ENCODE data around the gene GRIA4.

GRCh38 chr11:105838668-105839384, 229.0 kb downstream of the GRIA4 start:
- TF ChIP-seq, protein P1, sequence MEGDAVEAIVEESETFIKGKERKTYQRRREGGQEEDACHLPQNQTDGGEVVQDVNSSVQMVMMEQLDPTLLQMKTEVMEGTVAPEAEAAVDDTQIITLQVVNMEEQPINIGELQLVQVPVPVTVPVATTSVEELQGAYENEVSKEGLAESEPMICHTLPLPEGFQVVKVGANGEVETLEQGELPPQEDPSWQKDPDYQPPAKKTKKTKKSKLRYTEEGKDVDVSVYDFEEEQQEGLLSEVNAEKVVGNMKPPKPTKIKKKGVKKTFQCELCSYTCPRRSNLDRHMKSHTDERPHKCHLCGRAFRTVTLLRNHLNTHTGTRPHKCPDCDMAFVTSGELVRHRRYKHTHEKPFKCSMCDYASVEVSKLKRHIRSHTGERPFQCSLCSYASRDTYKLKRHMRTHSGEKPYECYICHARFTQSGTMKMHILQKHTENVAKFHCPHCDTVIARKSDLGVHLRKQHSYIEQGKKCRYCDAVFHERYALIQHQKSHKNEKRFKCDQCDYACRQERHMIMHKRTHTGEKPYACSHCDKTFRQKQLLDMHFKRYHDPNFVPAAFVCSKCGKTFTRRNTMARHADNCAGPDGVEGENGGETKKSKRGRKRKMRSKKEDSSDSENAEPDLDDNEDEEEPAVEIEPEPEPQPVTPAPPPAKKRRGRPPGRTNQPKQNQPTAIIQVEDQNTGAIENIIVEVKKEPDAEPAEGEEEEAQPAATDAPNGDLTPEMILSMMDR (IDR thresholded peaks at IDR 0.05): no peak
- TF ChIP-seq EZH2 (IDR thresholded peaks at IDR 0.05; ENCODE audit: borderline replicate concordance, insufficient read depth, low read depth, low read length, poor library complexity, severe bottlenecking): no peak

All from B cell (primary cell).